ENCODE results near the gene PCNP. TPM values are rescaled to one million over a fixed set of nuclear protein-coding genes. Genes with fewer than 3 reads are reported as not detected.
"Not testable (repeated sequence)": the region's sequence is repeated elsewhere in the genome, so short reads cannot be mapped to it uniquely, and the experiment has no call there.

PCNP gene
- total RNA-seq, 1 donor from 2014 or later = 163 TPM

DNA sequence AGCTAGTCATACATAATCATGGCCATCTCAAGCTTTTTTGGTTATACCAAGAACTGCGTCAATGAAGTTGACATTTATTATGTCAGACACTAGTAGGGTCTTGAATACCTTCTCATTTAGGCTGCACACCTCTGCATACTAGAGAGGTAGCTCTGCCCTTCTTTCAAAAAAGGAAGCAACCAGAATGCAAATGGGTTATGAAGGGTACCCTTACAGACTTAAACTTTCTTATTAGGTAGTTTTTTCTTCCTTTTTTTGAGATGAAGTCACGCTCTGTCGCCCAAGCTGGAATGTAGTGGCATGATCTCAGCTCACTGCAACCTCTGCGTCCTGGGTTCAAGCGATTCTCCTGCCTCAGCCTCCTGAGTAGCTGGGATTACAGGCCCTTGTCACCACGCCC lies 3.3 kb downstream of the PCNP start:
- no peak overlapping the region for H3K4me3 Mint-ChIP-seq
- H3K27me3 Mint-ChIP-seq = no peaks in the 10 kb centered on the region
- peaks cover 20% of the 10 kb centered on the region for H3K36me3 Mint-ChIP-seq
- DNase-seq (ENCODE audit: extremely low spot score, unreplicated experiment) = no peak
- no peaks in the 10 kb centered on the region for H3K9me3 Mint-ChIP-seq
- peaks cover 19% of the 10 kb centered on the region for H3K4me1 Mint-ChIP-seq (ENCODE audit: unreplicated experiment)
- H3K27ac Mint-ChIP-seq = no peak overlapping the region
- TF ChIP-seq, protein P1, sequence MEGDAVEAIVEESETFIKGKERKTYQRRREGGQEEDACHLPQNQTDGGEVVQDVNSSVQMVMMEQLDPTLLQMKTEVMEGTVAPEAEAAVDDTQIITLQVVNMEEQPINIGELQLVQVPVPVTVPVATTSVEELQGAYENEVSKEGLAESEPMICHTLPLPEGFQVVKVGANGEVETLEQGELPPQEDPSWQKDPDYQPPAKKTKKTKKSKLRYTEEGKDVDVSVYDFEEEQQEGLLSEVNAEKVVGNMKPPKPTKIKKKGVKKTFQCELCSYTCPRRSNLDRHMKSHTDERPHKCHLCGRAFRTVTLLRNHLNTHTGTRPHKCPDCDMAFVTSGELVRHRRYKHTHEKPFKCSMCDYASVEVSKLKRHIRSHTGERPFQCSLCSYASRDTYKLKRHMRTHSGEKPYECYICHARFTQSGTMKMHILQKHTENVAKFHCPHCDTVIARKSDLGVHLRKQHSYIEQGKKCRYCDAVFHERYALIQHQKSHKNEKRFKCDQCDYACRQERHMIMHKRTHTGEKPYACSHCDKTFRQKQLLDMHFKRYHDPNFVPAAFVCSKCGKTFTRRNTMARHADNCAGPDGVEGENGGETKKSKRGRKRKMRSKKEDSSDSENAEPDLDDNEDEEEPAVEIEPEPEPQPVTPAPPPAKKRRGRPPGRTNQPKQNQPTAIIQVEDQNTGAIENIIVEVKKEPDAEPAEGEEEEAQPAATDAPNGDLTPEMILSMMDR (conservative IDR thresholded peaks at IDR 0.05) = no peak

DNA sequence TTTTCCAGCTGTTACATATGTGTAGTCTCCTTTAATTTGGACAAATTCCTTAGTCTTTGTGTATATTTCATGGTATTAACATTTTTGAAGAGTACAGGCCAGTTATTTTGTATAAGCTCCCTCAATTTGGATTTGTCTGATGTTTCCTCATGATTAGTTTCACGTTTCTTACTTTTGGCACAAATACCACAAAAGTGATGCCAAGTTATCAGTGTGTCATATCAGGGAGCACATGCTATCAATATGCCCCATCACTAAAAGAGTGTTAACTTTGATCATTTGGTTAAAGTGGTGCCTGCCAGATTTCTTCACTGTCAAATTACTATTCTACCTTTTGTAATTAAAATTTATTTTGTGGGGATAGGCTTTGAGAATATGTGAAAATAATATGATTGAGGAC lies 14.6 kb downstream of the PCNP start:
- TF ChIP-seq, protein P1 (conservative IDR thresholded peaks at IDR 0.05) = no peak
- H3K4me1 Mint-ChIP-seq (ENCODE audit: unreplicated experiment) = no peaks in the 10 kb centered on the region
- H3K4me3 Mint-ChIP-seq = no peak overlapping the region
- no peaks in the 10 kb centered on the region for H3K9me3 Mint-ChIP-seq
- H3K36me3 Mint-ChIP-seq = peaks cover 37% of the 10 kb centered on the region
- no peak for DNase-seq (ENCODE audit: extremely low spot score, unreplicated experiment)
- no peak overlapping the region for H3K27ac Mint-ChIP-seq
- no peaks in the 10 kb centered on the region for H3K27me3 Mint-ChIP-seq

DNA sequence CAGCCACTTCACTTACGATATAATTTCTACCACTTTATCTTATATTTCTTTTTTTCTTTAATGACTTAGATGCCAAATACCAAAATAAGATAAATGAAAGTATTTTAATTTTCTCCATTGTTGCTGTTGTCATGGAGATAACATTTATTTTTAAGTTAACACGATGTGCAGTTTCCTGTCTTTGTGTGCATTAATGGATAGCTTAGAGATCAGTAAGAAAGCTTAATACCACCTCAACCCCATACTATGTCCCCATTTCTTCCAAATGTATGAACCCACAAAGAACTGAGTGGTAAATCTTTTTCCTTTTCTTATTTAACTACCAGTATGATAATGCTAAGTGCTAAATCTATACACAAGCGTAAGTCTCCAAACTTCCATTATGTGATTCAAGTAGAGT lies 17.1 kb downstream of the PCNP start:
- Mint-ChIP-seq H3K9me3 (no peaks in the 10 kb centered on the region), H3K27ac (no peak overlapping the region), H3K36me3 (peaks cover 33% of the 10 kb centered on the region), H3K4me3 (no peak overlapping the region), H3K4me1 (ENCODE audit: unreplicated experiment) (no peaks in the 10 kb centered on the region), H3K27me3 (no peaks in the 10 kb centered on the region)
- TF ChIP-seq, protein P1 (conservative IDR thresholded peaks at IDR 0.05) = no peak
- DNase-seq (ENCODE audit: extremely low spot score, unreplicated experiment) = no peak

DNA sequence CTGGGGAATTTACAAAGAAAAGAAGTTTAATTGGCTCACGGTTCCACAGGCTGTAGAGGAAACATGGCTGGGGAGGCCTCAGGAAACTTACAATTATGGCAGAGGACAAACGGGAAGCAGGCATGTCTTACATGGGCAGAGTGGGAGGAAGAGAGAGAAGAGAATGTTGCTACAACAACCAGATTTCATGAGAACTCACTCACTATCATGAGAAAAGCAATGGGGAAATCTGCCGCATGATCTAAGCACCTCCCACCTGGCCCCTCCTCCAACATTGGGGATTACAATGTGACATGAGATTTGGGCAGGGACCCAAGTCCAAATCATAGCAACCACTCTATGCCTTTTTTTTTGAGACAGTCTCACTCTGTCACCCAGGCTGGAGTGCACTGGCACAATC lies 28.8 kb downstream of the PCNP start:
- Mint-ChIP-seq H3K4me1 (ENCODE audit: unreplicated experiment) (no peaks in the 10 kb centered on the region), H3K9me3 (no peaks in the 10 kb centered on the region), H3K27ac (no peak overlapping the region), H3K4me3 (no peak overlapping the region), H3K36me3 (peaks cover 3% of the 10 kb centered on the region), H3K27me3 (no peaks in the 10 kb centered on the region)
- TF ChIP-seq, protein P1 (conservative IDR thresholded peaks at IDR 0.05) = no peak
- no peak for DNase-seq (ENCODE audit: extremely low spot score, unreplicated experiment)

DNA sequence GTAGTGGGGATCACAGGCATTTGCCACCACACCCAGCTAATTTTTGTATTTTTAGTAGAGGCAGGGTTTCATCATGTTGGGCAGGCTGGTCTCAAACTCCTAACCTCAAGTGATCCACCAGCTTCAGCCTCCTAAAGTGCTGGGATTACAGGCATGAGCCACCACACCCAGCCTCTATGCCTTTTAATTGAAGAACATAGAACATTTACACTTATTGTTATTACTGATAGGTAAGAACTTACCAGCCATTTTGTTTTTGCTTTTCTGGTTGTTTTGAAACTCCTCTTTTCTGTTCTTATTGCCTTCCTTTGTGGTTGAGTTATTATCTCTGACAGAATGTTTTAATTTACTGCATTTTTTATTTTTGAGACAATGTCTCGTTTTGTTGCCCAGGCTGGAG lies 29.2 kb downstream of the PCNP start:
- DNase-seq (ENCODE audit: extremely low spot score, unreplicated experiment) = no peak
- Mint-ChIP-seq H3K4me1 (ENCODE audit: unreplicated experiment) (no peaks in the 10 kb centered on the region), H3K36me3 (peaks cover 3% of the 10 kb centered on the region), H3K27me3 (no peaks in the 10 kb centered on the region), H3K9me3 (no peaks in the 10 kb centered on the region), H3K4me3 (no peak overlapping the region), H3K27ac (no peak overlapping the region)
- TF ChIP-seq, protein P1 (conservative IDR thresholded peaks at IDR 0.05) = no peak

DNA sequence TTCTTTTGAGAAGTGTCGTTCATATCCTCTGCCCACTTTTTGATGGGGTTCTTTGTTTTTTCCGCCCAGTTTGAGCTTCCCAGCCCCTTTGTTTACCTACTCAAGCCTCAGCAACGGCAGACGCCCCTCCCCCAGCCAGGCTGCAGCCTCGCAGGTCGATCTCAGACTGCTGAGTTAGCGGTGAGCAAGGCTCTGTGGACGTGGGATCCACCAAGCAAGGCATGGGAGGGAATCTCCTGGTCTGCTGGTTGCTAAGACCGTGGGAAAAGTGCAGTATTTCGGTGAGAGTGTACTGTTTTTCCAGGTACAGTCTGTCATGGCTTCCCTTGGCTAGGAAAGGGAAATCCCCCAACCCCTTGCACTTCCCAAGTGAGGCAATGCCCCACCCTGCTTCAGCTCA lies 31.4 kb downstream of the PCNP start:
- not testable (repeated sequence) for H3K4me3 Mint-ChIP-seq; H3K27ac Mint-ChIP-seq; H3K36me3 Mint-ChIP-seq; H3K9me3 Mint-ChIP-seq; DNase-seq (ENCODE audit: extremely low spot score, unreplicated experiment); H3K4me1 Mint-ChIP-seq (ENCODE audit: unreplicated experiment); H3K27me3 Mint-ChIP-seq

All from type B pancreatic cell (in vitro differentiated cells).